NOMO-1 treated with dmso at 0.1 percent for 144 hours (cell line): Measurements from ENCODE around the gene NTRK2.

ENCODE experiments used
- DNase-seq: peaks from one replicate; lab custom pipeline; 2025; ENCODE audit not compliant: unreplicated experiment; lab: John Stamatoyannopoulos, UW

Gene NTRK2

GRCh38 chr9:84731696-84732095 is 62.2 kb downstream of the NTRK2 start:
- DNase-seq: no peak

- no peak for DNase-seq
These were observed 66.6 kb downstream of the NTRK2 start for GRCh38 chr9:84736081-84736480.

GRCh38 chr9:84736536-84736935 is 67.0 kb downstream of the NTRK2 start:
- DNase-seq: no peak

GRCh38 chr9:84738353-84738752 is 68.8 kb downstream of the NTRK2 start:
- DNase-seq: no peak

- no peak for DNase-seq
These were observed 72.7 kb downstream of the NTRK2 start for GRCh38 chr9:84742261-84742660.

GRCh38 chr9:84744195-84744594 is 74.7 kb downstream of the NTRK2 start:
- DNase-seq: no peak

GRCh38 chr9:84744726-84745125 is 75.2 kb downstream of the NTRK2 start:
- no peak for DNase-seq

- no peak for DNase-seq
These were observed 78.6 kb downstream of the NTRK2 start for GRCh38 chr9:84748112-84748511.

- no peak for DNase-seq
These were observed 80.8 kb downstream of the NTRK2 start for GRCh38 chr9:84750152-84750865.

GRCh38 chr9:84751921-84752320 is 82.4 kb downstream of the NTRK2 start:
- no peak for DNase-seq

GRCh38 chr9:84754461-84754860 is 84.9 kb downstream of the NTRK2 start:
- DNase-seq: no peak

- DNase-seq: no peak
These were observed 85.4 kb downstream of the NTRK2 start for GRCh38 chr9:84754881-84755280.

- DNase-seq: no peak
These were observed 85.9 kb downstream of the NTRK2 start for GRCh38 chr9:84755380-84755779.

GRCh38 chr9:84756171-84756570 is 86.6 kb downstream of the NTRK2 start:
- no peak for DNase-seq

- DNase-seq: no peak
These were observed 87.2 kb downstream of the NTRK2 start for GRCh38 chr9:84756731-84757130.

GRCh38 chr9:84758817-84759216 is 89.3 kb downstream of the NTRK2 start:
- no peak for DNase-seq

- no peak for DNase-seq
These were observed 89.8 kb downstream of the NTRK2 start for GRCh38 chr9:84759300-84759750.

- no peak for DNase-seq
These were observed 90.3 kb downstream of the NTRK2 start for GRCh38 chr9:84759804-84760203.

- no peak for DNase-seq
These were observed 91.7 kb downstream of the NTRK2 start for GRCh38 chr9:84761137-84761808.

GRCh38 chr9:84772511-84772910 is 103.0 kb downstream of the NTRK2 start:
- no peak for DNase-seq

GRCh38 chr9:84773022-84773421 is 103.5 kb downstream of the NTRK2 start:
- no peak for DNase-seq

- DNase-seq: no peak
These were observed 105.6 kb downstream of the NTRK2 start for GRCh38 chr9:84775056-84775643.
